GM21423 (cell line): ENCODE measurements around the gene CCDC186.
"Not testable (repeated sequence)": the region's sequence is repeated elsewhere in the genome, so short reads cannot be mapped to it uniquely, and the experiment has no call there.

ENCODE experiments used
- ATAC-seq: cut with Tn5 transposase; IDR thresholded peaks from one replicate; pipeline ENCODE4 v1.9.1; 2021; ENCODE audit warnings: mild to moderate bottlenecking, moderate library complexity; ENCODE audit not compliant: unreplicated experiment

CCDC186 gene

DNA sequence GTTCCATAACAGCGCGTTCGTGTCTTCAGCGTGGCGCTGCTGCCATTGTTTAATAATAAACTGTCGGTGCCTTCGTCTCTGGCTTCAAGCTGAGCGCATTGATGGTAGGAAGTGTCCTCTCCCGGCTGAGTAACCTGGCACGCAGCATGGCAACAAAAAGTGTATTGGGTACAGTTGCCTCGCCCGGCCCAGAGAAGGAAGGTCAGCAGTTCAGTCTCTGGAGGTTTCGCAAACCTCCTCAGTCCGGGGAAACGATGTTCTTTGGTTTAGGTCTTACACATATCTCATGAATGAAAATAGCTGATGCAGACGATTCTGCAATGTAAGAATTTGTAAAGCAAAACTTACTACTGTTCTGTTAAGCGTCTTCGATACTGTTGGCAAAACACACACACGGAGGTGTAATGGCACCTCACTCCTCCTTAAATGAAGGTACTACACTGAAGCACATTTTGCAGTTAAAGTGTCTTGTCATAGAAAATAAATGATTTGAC lies 739 bp upstream of the CCDC186 start:
- peak; percentile 3 for ATAC-seq

DNA sequence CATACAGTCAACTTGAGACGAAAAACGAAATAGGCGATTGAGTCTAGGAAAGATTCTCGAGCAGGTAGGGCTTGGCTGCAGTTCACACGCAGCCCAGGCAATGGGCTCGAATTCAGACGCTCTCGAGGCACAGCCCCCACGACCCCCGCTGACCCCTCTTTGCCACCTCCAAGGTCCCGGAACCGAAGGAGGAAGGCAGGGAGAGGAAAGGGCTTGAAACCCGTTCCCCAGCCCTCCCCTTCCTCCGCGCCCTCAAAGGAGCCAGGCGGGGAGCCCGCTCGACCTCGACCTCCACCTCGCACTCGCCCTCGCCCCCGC lies 441 bp downstream of the CCDC186 start:
- no peak for ATAC-seq

- ATAC-seq = no peak
Measured at GRCh38 chr10:114172776-114173602, 1.0 kb downstream of the CCDC186 start.

DNA sequence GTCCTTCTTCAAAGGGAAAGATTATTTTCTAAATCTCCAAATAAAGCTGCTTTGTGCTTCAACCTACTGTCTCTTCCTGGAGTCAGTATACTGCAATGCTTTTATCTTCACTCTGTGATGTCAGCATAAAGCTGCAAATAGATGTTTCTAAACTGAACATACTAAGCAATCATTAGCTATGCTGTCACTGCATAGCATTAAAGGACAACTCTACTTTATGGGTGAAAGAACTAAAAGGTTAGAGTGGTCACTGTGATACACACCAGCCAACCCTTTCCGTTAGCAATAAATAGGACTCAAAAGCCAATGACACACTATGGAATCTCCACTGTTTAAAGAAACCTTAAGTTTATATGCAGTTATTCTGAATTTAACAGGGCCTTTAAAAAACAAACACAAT lies 1.8 kb downstream of the CCDC186 start:
- ATAC-seq = no peak

GRCh38 chr10:114168450-114169009 lies 5.5 kb downstream of the CCDC186 start:
- no peak for ATAC-seq

- ATAC-seq = no peak
Measured at GRCh38 chr10:114167985-114168384, 6.0 kb downstream of the CCDC186 start.

DNA sequence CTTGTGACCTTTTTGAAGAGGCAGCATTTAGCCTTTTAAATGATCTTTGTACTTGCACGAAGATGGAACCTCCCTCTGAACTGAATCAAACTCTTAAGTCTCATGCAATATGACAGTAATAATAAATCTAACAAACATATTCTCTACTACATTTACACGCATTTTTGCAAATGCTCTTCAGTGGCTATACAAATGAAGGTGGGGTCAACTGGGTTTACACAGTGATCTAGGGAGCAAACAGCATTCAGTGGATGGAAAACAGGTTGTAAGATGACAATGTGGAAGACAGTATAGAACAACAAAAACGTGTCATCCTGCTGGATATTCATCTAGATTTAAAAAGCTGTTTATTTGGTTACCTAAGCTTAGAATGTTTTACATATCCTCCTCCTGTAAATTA lies 7.5 kb downstream of the CCDC186 start:
- no peak for ATAC-seq

DNA sequence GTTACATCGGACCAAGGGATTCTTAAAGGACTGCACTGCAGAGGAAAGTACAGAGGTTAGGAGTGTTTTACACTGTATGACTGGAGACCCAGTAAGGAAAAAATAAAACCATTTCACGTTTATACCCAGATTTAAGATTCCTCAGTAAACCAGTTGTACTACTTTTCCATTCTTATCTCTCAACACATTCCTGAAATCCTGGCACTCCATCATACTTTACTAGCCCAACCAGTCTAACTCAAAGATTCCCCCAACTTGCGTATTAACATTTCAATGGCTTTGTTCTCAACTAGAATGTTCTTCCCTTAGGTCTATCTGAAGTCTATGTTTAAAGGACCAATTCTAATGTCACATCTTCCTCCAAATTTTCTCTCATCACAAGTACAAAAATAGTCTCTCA lies 8.0 kb downstream of the CCDC186 start:
- no peak for ATAC-seq

GRCh38 chr10:114163062-114163461 lies 10.9 kb downstream of the CCDC186 start:
- ATAC-seq = no peak

DNA sequence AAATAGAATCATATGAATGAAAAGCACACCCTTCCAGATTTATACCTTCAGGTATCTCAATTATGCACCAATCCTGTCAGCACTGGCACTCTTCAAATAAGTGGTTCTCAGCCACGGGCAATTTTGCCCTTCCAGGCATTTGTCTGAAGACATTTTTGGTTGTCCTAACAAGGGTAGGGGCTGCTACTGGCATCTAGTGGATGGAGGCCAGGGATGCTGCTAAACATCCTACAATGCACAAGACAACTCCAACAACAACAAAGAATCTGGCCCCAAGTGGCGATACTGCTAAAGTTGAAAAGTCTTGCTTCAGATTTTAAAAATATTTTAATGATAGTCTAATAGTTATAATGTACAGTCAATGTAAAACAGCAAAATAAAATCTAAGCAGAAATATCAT lies 16.1 kb downstream of the CCDC186 start:
- ATAC-seq = no peak

GRCh38 chr10:114151892-114152291 lies 22.1 kb downstream of the CCDC186 start:
- ATAC-seq = no peak

- no peak for ATAC-seq
Measured at GRCh38 chr10:114151486-114151885, 22.5 kb downstream of the CCDC186 start.

GRCh38 chr10:114149476-114149875 lies 24.5 kb downstream of the CCDC186 start:
- not testable (repeated sequence) for ATAC-seq

DNA sequence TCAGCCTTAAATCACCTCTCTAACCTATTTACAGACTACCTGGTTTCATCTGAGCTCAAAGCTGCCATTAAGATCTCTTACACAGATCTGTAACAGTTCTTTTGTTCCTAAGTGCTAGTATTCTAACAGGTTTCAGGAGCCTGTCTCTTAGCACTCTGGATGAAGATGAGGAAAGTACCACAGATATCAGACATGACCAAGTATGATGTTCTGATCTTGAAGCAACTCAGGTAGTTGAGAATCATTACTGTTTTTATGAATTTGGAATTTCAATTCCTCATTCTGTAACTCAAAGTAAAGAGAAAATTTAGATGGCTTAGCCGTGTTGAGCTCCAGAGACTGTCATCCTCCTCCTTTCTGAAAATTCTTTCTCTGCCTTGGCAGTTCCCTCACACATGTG lies 30.8 kb downstream of the CCDC186 start:
- no peak for ATAC-seq

- ATAC-seq = no peak
Measured at GRCh38 chr10:114142018-114142417, 32.0 kb downstream of the CCDC186 start.

DNA sequence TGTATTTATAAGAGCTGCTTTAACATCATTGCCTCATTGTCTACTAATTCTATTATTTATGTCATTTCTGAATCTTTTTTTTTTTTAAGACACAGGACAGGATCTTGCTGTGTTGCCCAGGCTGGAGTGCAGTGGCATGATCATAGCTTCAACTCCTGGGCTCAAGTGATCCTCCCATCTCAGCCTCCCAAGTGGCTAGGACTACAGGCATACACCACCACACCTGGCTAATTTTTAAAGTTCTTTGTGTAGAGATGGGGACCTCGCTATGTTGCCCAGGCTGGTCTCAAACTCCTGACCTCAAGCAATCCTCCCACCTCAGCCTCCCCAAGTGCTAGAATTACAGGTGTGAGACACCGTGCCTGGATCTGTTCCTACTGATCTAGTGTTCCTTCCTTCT lies 33.2 kb downstream of the CCDC186 start:
- not testable (repeated sequence) for ATAC-seq

DNA sequence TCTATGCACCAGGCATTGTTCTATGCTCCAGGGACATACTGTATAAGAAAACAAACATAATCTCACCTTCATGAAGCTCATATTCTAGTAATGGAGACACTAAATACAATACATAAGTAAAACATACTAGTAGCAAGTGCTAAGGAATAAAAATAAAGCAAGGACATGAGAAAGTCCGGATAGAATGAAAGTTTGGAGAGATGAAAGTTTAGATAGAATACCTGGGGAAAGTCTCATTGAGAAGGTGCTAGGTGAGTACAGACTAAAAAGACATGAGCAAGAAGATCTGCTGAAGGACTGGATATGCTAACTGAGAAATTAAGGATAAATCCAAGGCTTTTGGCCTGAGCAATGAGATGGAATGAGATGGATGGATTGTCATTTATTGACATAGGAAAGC lies 34.0 kb downstream of the CCDC186 start:
- no peak for ATAC-seq

GRCh38 chr10:114138581-114138980 lies 35.4 kb downstream of the CCDC186 start:
- no peak for ATAC-seq

DNA sequence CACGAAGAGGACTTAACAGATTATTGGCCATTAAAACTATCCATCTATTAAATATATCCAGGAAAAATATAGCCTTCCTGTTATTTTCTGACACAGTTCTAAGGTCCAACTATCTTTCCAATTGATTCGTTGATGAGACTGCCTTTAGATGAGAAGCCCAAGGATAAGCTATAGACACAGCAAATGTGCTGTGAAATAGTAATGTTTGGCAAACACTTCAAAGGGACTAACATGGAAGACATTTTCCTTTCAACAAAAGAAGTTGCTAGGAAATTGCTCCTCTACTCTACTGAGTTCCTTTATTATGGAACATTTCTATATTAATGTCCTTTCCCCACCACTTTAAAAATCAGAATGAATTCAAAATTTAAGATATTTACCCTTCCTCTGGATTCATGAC lies 38.5 kb downstream of the CCDC186 start:
- no peak for ATAC-seq

DNA sequence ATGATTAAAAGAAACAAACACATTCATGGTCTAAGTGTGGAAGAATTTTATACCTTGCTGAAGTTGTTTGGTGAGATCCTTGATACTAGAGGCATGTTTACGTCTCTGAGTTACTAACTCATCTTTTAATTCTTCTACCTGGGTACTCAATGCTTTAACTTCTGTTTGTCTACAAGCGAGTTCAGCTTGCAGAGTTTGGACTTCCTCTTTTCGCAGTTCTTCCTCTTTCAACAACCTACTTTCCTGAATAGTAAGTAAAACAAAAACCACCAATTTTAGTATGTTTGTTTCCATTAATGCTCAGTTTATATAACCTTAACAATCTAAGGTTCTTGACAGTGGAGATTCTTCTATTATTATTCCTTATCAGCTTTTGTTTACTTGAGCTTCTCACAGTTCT lies 42.9 kb downstream of the CCDC186 start:
- peak; percentile 91 for ATAC-seq

DNA sequence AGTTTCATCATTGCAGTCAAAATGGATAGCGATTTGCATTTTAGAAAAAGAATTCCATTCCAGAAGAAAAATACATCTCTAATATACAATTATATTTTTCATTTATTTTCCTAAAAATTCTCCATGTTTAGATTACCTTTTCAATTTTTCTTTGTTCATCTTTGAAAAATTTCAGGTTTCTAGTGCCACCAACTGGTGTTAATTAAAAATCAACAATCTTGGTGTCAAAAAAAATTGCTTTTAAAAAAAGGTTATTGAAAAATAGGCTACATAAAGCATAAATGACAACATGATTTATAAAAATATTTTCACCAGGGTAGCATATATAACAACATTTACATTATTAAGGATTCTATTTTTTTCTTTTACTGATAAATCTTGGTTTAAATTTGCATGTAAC lies 53.0 kb downstream of the CCDC186 start:
- no peak for ATAC-seq

- ATAC-seq = no peak
Measured at GRCh38 chr10:114118514-114118913, 55.5 kb downstream of the CCDC186 start.

GRCh38 chr10:114117728-114118127 lies 56.3 kb downstream of the CCDC186 start:
- ATAC-seq = no peak
